GM12872 (cell line): ENCODE data around the gene COL4A1.

Experiments used
- TF ChIP-seq, protein P1 (sequence below): IDR thresholded peaks from 3 replicates; pipeline ENCODE4 v1.5.1; 2011; ENCODE audit warnings: low read depth, mild to moderate bottlenecking, low read length, moderate library complexity; ENCODE audit not compliant: insufficient read depth

Gene COL4A1

DNA sequence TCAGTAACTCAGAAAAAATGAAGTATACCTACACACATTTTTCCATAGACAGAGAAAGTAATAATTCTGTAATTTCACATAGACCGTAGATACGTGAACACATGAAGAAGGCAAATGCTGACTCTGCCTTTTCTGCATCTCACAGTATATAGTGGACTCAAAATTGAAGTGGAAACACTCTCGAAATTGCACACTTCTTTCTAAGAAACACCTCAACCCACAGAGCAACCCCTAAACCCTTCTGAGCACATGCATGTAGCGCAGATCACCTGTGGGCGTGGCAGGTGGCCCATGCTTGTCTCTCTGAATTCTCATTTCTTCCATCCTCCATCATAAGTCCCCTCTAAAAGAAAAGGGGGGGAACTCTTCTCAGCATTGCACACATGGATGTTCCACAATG is 34.7 kb downstream of the COL4A1 start:
- TF ChIP-seq, protein P1, sequence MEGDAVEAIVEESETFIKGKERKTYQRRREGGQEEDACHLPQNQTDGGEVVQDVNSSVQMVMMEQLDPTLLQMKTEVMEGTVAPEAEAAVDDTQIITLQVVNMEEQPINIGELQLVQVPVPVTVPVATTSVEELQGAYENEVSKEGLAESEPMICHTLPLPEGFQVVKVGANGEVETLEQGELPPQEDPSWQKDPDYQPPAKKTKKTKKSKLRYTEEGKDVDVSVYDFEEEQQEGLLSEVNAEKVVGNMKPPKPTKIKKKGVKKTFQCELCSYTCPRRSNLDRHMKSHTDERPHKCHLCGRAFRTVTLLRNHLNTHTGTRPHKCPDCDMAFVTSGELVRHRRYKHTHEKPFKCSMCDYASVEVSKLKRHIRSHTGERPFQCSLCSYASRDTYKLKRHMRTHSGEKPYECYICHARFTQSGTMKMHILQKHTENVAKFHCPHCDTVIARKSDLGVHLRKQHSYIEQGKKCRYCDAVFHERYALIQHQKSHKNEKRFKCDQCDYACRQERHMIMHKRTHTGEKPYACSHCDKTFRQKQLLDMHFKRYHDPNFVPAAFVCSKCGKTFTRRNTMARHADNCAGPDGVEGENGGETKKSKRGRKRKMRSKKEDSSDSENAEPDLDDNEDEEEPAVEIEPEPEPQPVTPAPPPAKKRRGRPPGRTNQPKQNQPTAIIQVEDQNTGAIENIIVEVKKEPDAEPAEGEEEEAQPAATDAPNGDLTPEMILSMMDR: no peak

DNA sequence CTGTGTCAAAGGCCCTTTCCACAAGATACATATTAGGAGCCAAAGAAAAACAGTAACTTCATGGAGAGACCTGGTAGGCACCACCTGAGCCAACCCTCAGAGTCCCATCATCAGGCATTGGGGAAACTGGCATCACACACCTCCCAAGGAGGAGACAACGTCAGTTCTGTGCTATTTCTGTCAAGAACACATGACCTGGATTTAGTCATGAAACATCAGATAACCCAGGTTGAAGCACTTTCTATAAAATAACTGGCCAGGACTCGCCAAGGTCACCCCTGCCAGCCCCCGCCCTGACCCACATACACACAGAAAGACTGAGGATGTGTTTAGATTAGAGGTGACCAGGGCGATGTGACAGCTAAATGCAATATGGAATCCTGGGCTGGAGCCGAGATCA is 35.6 kb downstream of the COL4A1 start:
- TF ChIP-seq, protein P1: no peak

DNA sequence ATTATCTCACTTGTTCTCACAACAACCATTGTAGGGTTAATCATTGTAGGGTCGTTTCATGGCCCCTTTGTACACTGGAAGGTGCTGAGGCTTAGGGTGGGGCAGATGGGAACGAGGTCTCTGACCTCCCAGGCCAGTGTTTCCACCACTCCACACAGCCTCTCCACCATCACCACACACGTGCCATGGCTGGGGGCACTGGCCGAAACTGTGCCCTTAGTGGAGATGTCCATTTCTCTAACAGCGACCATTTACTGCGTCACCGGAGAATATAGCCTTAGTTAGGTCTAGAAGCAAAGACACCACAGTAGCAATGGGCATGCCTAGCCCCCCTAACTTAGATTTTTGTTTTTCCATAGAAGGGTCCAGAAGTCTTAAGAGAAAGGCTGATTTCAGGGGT is 36.5 kb downstream of the COL4A1 start:
- TF ChIP-seq, protein P1: no peak

GRCh38 chr13:110269509-110270185 is 37.3 kb downstream of the COL4A1 start:
- TF ChIP-seq, protein P1: no peak

DNA sequence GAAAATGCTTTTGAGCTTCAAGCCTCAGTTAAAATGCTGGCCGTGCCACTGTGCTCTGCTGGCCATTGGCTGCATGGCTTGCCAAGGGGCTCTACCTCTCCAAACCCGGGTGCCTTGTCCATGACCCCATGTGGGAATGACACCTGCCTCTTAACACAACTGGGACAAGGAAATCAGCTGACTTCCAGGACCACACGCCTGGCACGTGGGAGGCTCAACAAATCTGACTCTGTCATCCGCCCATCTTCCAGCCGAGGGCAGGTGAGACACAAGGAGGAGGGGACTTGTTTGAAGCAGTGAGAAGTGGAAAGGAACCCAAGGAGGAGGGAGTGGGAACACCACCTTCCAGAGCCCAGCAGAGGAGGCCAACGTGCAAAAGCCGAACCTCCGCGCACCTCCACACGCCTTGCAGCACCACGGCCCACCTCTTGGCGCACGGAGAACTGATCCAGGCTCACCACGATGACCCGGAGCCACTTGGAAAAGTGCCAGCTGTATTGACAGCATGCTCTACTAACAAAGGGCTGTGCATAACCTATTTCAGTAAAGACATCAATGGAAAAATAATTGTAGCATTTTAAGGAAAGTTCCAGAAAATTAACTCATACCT is 38.3 kb downstream of the COL4A1 start:
- TF ChIP-seq, protein P1: no peak

DNA sequence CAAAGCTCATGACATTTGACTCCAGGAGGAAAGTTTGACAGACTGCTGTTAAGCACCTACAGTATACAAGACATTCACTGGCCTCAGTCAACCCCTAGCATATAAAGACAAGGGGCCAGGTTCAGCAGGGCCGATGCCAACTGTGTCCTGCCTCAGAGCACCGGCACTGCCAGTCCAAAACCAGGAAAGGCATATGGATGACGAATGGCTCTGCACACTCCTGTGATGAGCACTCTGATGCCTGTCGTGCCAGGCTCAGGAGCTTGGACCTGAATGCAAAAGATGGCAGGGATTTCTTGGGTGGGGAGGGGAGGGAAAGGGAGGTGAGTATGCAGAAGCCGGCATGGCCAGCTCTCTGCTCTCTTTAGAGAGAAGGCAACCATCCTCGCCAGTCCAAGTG is 38.9 kb downstream of the COL4A1 start:
- TF ChIP-seq, protein P1: no peak

GRCh38 chr13:110266983-110267382 is 40.0 kb downstream of the COL4A1 start:
- TF ChIP-seq, protein P1: no peak
